ENCODE data around the gene TTC38. TPM values are rescaled to one million over a fixed set of nuclear protein-coding genes. Genes with fewer than 3 reads are reported as not detected.

The TTC38 gene
- polyA plus RNA-seq, 1 donor from 2014 or later: 1.4 TPM

DNA sequence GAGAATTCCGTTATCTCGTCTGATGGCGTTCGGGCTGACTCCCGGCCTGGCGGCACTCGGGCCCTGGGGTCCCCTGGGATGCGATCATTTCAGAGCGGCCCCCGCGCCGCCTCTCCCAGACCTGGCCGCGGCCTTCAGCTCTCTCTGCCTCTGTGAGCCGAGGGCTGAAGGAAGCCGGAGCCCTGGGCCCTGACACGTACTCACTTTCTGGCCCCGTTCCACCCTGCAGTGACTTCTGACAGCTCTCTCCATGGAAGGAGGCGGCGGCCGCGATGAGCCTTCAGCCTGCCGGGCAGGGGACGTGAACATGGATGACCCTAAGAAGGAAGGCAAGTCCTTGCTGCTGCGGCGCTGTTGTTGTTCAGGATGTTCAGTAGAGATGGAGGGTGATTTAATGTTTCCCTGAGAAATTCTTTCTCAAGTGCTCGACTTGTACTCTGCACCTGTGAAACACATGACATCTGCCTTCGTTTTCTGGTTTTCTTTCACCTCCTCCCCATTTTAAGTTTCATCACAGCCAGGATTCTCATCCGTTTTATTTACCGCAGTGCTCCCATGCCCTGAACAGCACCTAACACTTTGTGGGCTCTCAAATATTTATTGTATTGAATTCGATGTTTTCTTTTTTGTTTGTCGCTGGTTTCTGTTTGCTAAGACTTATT, 29.5 kb downstream of the TTC38 start:
- Histone ChIP-seq H3K4me2 (ENCODE audit: low read length) (peak overlapping the region; percentile 62), H3K27ac (ENCODE audit: low read length) (no peak overlapping the region), H3F3A (ENCODE audit: insufficient read depth, low read length, poor library complexity, severe bottlenecking) (no peaks in the 10 kb centered on the region), H3K9me2 (ENCODE audit: insufficient read depth, low read length) (no peaks in the 10 kb centered on the region), H3K27me3 (ENCODE audit: insufficient read depth, low read depth, low read length) (no peaks in the 10 kb centered on the region), H3K36me3 (ENCODE audit: insufficient read depth, low read length) (no peaks in the 10 kb centered on the region), H2AFZ (ENCODE audit: low read depth, low read length) (no peak overlapping the region), H3K9ac (ENCODE audit: low read length) (no peak overlapping the region), H3K4me3 (ENCODE audit: low read length) (peak overlapping the region; percentile 81), H4K20me1 (ENCODE audit: insufficient read depth) (no peaks in the 10 kb centered on the region), H3K79me2 (replicated peaks; ENCODE audit: insufficient read depth, low read length) (peaks cover 3% of the 10 kb centered on the region), H3K9me3 (ENCODE audit: low read length) (no peaks in the 10 kb centered on the region)
- TF ChIP-seq RAD21 (conservative IDR thresholded peaks at IDR 0.05) (no peak), REST (IDR thresholded peaks at IDR 0.05; ENCODE audit: borderline replicate concordance) (no peak), POLR2AphosphoS5 (IDR thresholded peaks at IDR 0.05) (no peak), EZH2 (IDR thresholded peaks at IDR 0.05; ENCODE audit: borderline replicate concordance, insufficient read depth, low read length, poor library complexity, severe bottlenecking) (no peak), MXI1 (conservative IDR thresholded peaks at IDR 0.05; ENCODE audit: poor library complexity, severe bottlenecking) (no peak), TAF1 (IDR thresholded peaks at IDR 0.05; ENCODE audit: low read depth) (no peak), SMC3 (conservative IDR thresholded peaks at IDR 0.05; ENCODE audit: poor library complexity) (no peak), EP300 (conservative IDR thresholded peaks at IDR 0.05; ENCODE audit: poor library complexity, severe bottlenecking) (no peak), CTCF (IDR thresholded peaks at IDR 0.05; ENCODE audit: poor library complexity, severe bottlenecking) (no peak)

DNA sequence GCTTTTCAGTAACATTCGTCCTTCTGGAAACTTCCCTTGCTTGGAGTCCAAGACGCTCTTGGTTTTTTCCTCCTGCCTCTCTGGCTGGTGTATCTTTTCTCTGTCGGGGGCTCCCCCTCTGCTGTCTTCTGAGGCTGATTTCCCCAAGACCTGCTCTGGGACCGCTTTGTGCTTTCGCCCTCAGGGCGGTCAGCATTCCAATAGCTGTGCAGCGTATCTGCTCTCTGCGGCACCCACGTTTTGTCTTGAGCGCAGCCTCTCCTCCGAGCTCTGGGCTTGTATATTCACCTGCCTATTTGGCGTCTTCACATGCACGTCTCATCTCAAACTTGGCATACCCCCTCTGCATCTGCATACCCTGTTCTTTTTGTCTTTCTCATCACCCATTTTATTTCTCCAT, 31.3 kb downstream of the TTC38 start:
- no peak overlapping the region for H3K4me3 ChIP-seq (ENCODE audit: low read length)
- TF ChIP-seq EZH2 (IDR thresholded peaks at IDR 0.05; ENCODE audit: borderline replicate concordance, insufficient read depth, low read length, poor library complexity, severe bottlenecking) (no peak), POLR2AphosphoS5 (IDR thresholded peaks at IDR 0.05) (no peak), RAD21 (conservative IDR thresholded peaks at IDR 0.05) (no peak), EP300 (conservative IDR thresholded peaks at IDR 0.05; ENCODE audit: poor library complexity, severe bottlenecking) (no peak), SMC3 (conservative IDR thresholded peaks at IDR 0.05; ENCODE audit: poor library complexity) (no peak), REST (IDR thresholded peaks at IDR 0.05; ENCODE audit: borderline replicate concordance) (no peak), TAF1 (IDR thresholded peaks at IDR 0.05; ENCODE audit: low read depth) (no peak), MXI1 (conservative IDR thresholded peaks at IDR 0.05; ENCODE audit: poor library complexity, severe bottlenecking) (no peak), CTCF (IDR thresholded peaks at IDR 0.05; ENCODE audit: poor library complexity, severe bottlenecking) (no peak)
- no peaks in the 10 kb centered on the region for H3K9me2 ChIP-seq (ENCODE audit: insufficient read depth, low read length)
- no peaks in the 10 kb centered on the region for H4K20me1 ChIP-seq (ENCODE audit: insufficient read depth)
- H2AFZ ChIP-seq (ENCODE audit: low read depth, low read length): no peak overlapping the region
- H3K36me3 ChIP-seq (ENCODE audit: insufficient read depth, low read length): no peaks in the 10 kb centered on the region
- no peaks in the 10 kb centered on the region for H3F3A ChIP-seq (ENCODE audit: insufficient read depth, low read length, poor library complexity, severe bottlenecking)
- H3K27me3 ChIP-seq (ENCODE audit: insufficient read depth, low read depth, low read length): no peaks in the 10 kb centered on the region
- peaks cover 7% of the 10 kb centered on the region for H3K79me2 ChIP-seq (replicated peaks; ENCODE audit: insufficient read depth, low read length)
- no peaks in the 10 kb centered on the region for H3K9me3 ChIP-seq (ENCODE audit: low read length)
- no peak overlapping the region for H3K9ac ChIP-seq (ENCODE audit: low read length)
- H3K27ac ChIP-seq (ENCODE audit: low read length): no peak overlapping the region
- no peak overlapping the region for H3K4me2 ChIP-seq (ENCODE audit: low read length)

Data from neural cell (in vitro differentiated cells).